H7 (cell line): Measurements from ENCODE around the gene SMOC1. TPM values are rescaled to one million over a fixed set of nuclear protein-coding genes. Genes with fewer than 3 reads are reported as not detected.

Experiments used
- DNase-seq: peaks from one replicate; pipeline ENCODE4 v3.0.0; 2012
- H3K27me3 ChIP-seq: 2 replicates; pipeline ENCODE4 v1.6.0; 2011; ENCODE audit warnings: mild to moderate bottlenecking, low read length; ENCODE audit not compliant: control insufficient read depth, insufficient read depth
- H3K36me3 ChIP-seq: replicated peaks from 2 replicates; pipeline ENCODE4 v1.5.1; 2011; ENCODE audit warnings: low read length; ENCODE audit not compliant: control insufficient read depth, insufficient read depth
- H3K4me3 ChIP-seq: 2 replicates; pipeline ENCODE4 v1.5.1; 2011; ENCODE audit warnings: low read depth, mild to moderate bottlenecking, control low read depth, low read length, moderate library complexity; ENCODE audit not compliant: insufficient read depth
- total RNA-seq: library from RNA; depleted of rRNA; stranded (reverse); fragments of >200 nt; shearing (Covaris generic); gene quantifications from 2 replicates; pipeline ENCODE4 v1.2.3, GENCODE V29; 2014

SMOC1 gene
- total RNA-seq, 1 experiment from 2014 or later = 0.14 TPM

DNA sequence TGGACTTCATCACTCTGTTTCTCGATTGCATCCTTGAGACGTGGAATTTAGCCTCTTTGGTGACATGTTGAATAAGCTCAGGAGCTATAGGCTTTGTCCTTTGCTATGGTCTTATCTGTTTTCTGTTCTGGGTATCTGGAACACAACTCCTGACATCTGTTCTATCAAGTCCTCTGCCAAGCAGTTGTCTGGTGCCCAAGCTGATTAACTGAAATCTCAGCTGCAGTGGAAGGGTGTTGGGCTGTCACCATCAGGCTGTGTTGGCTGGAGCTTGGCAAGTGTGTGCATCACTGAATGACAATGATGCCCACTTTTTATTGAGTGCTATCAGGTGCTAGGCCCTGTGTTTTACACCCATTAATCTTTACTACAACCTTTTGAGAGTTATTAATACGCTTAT, 77.8 kb downstream of the SMOC1 start:
- Histone ChIP-seq H3K27me3 (no peaks in the 10 kb centered on the region), H3K36me3 (no peaks in the 10 kb centered on the region), H3K4me3 (no peak overlapping the region)
- DNase-seq = no peak

DNA sequence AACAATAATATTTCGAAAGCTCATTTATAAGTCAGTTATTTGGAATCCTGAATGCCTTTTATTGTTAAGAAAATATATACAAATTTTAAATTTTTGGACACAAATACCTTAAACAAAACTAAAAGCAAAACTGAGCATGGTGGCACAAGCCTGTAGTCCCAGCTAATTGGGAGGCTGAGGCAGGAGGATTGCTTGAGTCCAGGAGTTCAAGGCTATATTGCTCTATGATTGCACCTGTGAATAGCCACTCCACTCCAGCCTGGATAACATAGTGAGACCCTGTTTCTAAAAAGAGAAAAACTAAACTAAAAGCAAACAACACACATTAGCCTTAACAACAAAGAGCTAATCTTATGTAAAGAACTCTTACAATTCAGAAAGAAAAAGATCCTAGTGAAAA, 78.8 kb downstream of the SMOC1 start:
- Histone ChIP-seq H3K36me3 (no peaks in the 10 kb centered on the region), H3K27me3 (no peaks in the 10 kb centered on the region), H3K4me3 (no peak overlapping the region)
- DNase-seq = no peak

GRCh38 chr14:69959136-69959535, 79.9 kb downstream of the SMOC1 start:
- no peaks in the 10 kb centered on the region for H3K27me3 ChIP-seq
- DNase-seq = no peak
- no peaks in the 10 kb centered on the region for H3K36me3 ChIP-seq
- H3K4me3 ChIP-seq = no peak overlapping the region

DNA sequence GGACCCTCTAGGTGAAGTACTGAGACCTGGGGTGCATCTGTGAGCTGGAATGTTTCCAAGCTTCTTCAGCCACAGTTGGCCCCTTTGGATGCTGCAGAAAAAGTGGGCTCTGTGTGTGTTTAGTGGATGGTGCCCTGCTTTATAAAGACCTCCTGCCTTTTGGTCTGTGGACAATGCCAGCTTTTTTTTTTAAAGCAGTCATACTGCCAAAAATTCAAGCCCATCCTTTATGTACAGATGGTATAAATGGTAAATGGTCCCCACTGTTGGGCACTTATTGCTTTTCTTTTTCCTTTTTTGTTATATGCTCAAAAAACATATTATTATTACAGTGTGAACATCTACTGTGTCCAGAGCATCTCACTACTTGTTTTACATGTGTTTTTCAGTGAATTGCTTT, 81.1 kb downstream of the SMOC1 start:
- Histone ChIP-seq H3K27me3 (no peaks in the 10 kb centered on the region), H3K4me3 (no peak overlapping the region), H3K36me3 (no peaks in the 10 kb centered on the region)
- no peak for DNase-seq

- DNase-seq = no peak
- no peak overlapping the region for H3K4me3 ChIP-seq
- no peaks in the 10 kb centered on the region for H3K27me3 ChIP-seq
- H3K36me3 ChIP-seq = no peaks in the 10 kb centered on the region
Measured at GRCh38 chr14:69963966-69964365, 84.8 kb downstream of the SMOC1 start.

DNA sequence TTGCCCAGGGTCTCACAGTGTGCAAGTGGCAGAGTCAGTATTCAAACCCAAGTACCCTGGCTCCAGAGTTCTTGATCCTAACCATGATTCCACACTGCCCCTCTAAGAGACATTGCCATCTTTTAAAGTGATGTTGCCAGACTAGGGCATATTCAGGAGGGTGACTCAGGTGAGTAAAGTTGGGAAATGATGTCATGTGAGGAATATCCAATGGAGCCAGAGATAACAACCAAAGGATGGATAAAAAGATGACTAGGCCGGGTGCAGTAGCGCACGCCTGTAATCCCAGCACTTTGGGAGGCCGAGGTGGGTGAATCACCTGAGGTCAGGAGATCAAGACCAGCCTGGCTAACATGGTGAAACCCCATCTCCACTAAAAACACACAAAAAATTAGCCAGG, 85.6 kb downstream of the SMOC1 start:
- Histone ChIP-seq H3K27me3 (no peaks in the 10 kb centered on the region), H3K4me3 (no peak overlapping the region), H3K36me3 (no peaks in the 10 kb centered on the region)
- DNase-seq = no peak

DNA sequence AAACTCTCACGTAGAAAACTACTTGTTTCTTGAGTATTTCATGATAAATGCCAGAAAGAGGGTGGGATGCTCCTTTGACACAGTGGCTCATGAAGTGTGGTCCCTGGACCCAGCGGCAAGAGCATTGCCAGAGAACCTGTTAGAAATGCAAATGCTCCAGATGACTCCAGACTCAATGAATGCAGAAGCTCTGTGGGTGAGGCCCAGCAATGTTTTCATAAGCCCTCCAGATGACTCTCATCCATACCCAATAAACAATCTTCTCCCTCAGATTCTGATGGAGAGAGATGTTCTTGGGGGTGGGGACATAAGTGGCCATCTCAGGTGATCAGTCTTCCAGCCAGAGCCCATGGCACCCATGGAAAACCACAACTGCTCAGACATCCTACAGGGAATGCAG, 88.9 kb downstream of the SMOC1 start:
- no peaks in the 10 kb centered on the region for H3K27me3 ChIP-seq
- no peaks in the 10 kb centered on the region for H3K36me3 ChIP-seq
- H3K4me3 ChIP-seq = no peak overlapping the region
- DNase-seq = no peak

- Histone ChIP-seq H3K36me3 (no peaks in the 10 kb centered on the region), H3K4me3 (no peak overlapping the region), H3K27me3 (no peaks in the 10 kb centered on the region)
- no peak for DNase-seq
Measured at GRCh38 chr14:69968681-69969080, 89.5 kb downstream of the SMOC1 start.

GRCh38 chr14:69972755-69973154, 93.5 kb downstream of the SMOC1 start:
- no peaks in the 10 kb centered on the region for H3K36me3 ChIP-seq
- DNase-seq = no peak
- no peaks in the 10 kb centered on the region for H3K27me3 ChIP-seq
- no peak overlapping the region for H3K4me3 ChIP-seq

- no peaks in the 10 kb centered on the region for H3K27me3 ChIP-seq
- H3K4me3 ChIP-seq = no peak overlapping the region
- no peak for DNase-seq
- no peaks in the 10 kb centered on the region for H3K36me3 ChIP-seq
Measured at GRCh38 chr14:69973846-69974245, 94.6 kb downstream of the SMOC1 start.

DNA sequence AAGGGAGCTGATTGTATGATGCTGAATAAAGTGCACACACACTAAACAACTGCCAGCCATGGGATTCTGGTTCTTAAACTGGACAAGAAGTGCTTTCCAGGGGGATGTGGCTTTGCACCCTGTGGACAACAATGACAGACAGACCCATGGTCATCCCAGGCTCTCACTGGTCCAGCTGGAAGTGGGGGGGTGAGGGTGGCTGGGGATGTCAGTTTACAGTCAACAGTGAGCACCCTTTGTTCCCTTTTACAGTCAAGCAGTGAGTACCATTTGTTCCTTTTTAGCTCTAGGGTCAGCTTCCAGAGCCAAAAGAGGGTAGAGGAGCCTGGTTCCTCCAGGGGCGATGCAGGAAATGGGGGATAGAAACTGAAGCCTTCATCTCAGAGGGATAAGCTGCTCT, 100.7 kb downstream of the SMOC1 start:
- Histone ChIP-seq H3K27me3 (no peaks in the 10 kb centered on the region), H3K4me3 (no peak overlapping the region), H3K36me3 (no peaks in the 10 kb centered on the region)
- DNase-seq = no peak

DNA sequence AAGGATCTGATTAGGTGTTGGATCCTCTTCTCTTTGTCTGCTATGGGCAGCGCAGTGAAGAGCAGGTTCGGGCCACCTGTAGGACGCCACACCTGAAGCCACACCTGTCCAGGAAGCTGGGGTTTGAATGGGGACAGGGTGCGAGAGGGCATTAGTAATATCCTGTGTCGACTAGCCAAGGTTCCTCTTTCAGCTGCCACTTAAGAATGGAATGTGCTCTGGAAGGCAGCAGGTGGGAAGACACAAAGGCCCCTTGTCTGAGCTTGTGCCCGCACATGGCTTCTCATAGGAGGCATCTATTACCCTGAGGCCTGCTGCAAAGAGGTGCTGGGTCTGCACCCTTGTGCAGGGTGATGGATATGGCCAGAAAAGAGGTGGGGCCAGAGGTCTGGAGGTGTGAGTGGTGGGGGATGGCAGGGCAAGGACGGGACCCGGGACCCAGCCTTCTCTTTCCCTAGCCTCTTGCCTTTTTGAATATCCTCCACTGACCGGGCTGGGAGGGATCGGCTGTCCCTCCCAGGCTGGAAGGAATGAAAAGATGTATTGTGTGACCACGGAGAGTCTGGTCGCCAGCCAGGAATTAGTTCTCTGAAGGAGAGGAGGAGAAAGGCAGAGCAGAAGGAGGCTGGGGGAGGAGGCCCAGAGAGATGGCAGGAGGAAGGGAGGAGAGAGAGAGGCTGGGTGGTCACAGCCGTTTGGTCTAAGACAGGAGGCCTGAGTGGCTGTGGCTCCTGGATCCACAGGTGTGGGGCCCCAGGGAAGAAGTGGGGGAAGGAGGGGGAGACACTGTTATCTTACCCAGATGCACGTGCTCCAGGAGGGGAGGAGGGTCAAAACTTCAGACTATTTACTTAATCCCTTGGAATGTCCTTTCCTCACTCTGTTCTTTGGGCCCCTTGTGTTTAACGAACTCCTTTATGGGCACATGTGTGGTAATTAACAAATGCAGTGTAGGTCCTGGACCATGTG, 101.5 kb downstream of the SMOC1 start:
- no peak for DNase-seq
- H3K27me3 ChIP-seq = no peaks in the 10 kb centered on the region
- H3K36me3 ChIP-seq = no peaks in the 10 kb centered on the region
- no peak overlapping the region for H3K4me3 ChIP-seq

- DNase-seq = no peak
- Histone ChIP-seq H3K36me3 (no peaks in the 10 kb centered on the region), H3K27me3 (no peaks in the 10 kb centered on the region)
Measured at GRCh38 chr14:69982220-69982839, 103.1 kb downstream of the SMOC1 start.

GRCh38 chr14:69982886-69983285, 103.7 kb downstream of the SMOC1 start:
- Histone ChIP-seq H3K27me3 (no peaks in the 10 kb centered on the region), H3K36me3 (no peaks in the 10 kb centered on the region), H3K4me3 (no peak overlapping the region)
- DNase-seq = no peak

More at GRCh38 chr14:69982220-69982839, 103.1 kb downstream of the SMOC1 start:
- no peak overlapping the region for H3K4me3 ChIP-seq

GRCh38 chr14:69983317-69983716, 104.1 kb downstream of the SMOC1 start:
- Histone ChIP-seq H3K27me3 (no peaks in the 10 kb centered on the region), H3K4me3 (no peak overlapping the region), H3K36me3 (no peaks in the 10 kb centered on the region)
- DNase-seq = no peak
